Activated naive CD8-positive, alpha-beta T cell treated with anti-CD3 and anti-CD28 coated beads, Interleukin-2, amount 10 ng/mL, durations not matched to agents 7 days and 5 days (primary cell): ENCODE measurements around the gene CDH13. TPM values are rescaled to one million over a fixed set of nuclear protein-coding genes. Genes with fewer than 3 reads are reported as not detected.

Source experiments
- ATAC-seq: fragments of 150-1000 bp; cut with Tn5 transposase; one replicate; pipeline ENCODE4 v1.10.0; 2021; ENCODE audit warnings: low read depth, moderate library complexity
- POLR2A ChIA-PET: fragments of 350-600 bp; sonication (Branson Sonifier 250); formaldehyde crosslinking; loops from one replicate; lab custom pipeline; 2021; ENCODE audit warnings: antibody characterized with exemption; lab: Charles Lee
- DNase-seq: peaks from one replicate; pipeline ENCODE4 v3.0.0; 2021
- H3K27ac Mint-ChIP-seq: one replicate; pipeline ENCODE4 v1.8.0; 2022; ENCODE audit warnings: mild to moderate bottlenecking, mixed read lengths
- H3K27me3 Mint-ChIP-seq: one replicate; pipeline ENCODE4 v1.8.0; 2022; ENCODE audit warnings: mild to moderate bottlenecking, moderate library complexity, mixed read lengths
- H3K36me3 Mint-ChIP-seq: one replicate; pipeline ENCODE4 v1.8.0; 2021; ENCODE audit warnings: mild to moderate bottlenecking, mixed read lengths
- H3K4me1 Mint-ChIP-seq: one replicate; pipeline ENCODE4 v1.8.0; 2021; ENCODE audit warnings: mixed read lengths
- H3K4me3 Mint-ChIP-seq: one replicate; pipeline ENCODE4 v1.8.0; 2022; ENCODE audit warnings: mild to moderate bottlenecking, moderate library complexity, mixed read lengths
- H3K9me3 Mint-ChIP-seq: one replicate; pipeline ENCODE4 v1.8.0; 2021; ENCODE audit warnings: mixed read lengths
- total RNA-seq, 2 experiments: library from RNA; stranded (reverse); gene quantifications; one replicate each; pipeline ENCODE4 v1.2.3, GENCODE V29; 2021

CDH13 gene
- total RNA-seq, 2 experiments from 2014 or later, result not detected

GRCh38 chr16:82852388-82853008 lies 225.7 kb downstream of the CDH13 start:
- ATAC-seq (no peak), DNase-seq (no peak)
- H3K4me3 Mint-ChIP-seq, result no peak overlapping the region
- POLR2A ChIA-PET, result no interaction called here
- H3K27ac Mint-ChIP-seq, result no peak overlapping the region
- H3K4me1 Mint-ChIP-seq, result no peaks in the 10 kb centered on the region
- H3K9me3 Mint-ChIP-seq, result no peaks in the 10 kb centered on the region
- H3K36me3 Mint-ChIP-seq, result no peaks in the 10 kb centered on the region
- no peaks in the 10 kb centered on the region for H3K27me3 Mint-ChIP-seq

- Mint-ChIP-seq H3K4me1 (no peaks in the 10 kb centered on the region), H3K36me3 (no peaks in the 10 kb centered on the region), H3K27me3 (no peaks in the 10 kb centered on the region), H3K9me3 (no peaks in the 10 kb centered on the region), H3K4me3 (no peak overlapping the region), H3K27ac (no peak overlapping the region)
- no peak for DNase-seq
- POLR2A ChIA-PET, result no interaction called here
- ATAC-seq, result no peak
Measured at GRCh38 chr16:82855471-82855870, 228.7 kb downstream of the CDH13 start.

- ATAC-seq, result no peak
- Mint-ChIP-seq H3K4me1 (no peaks in the 10 kb centered on the region), H3K4me3 (no peak overlapping the region), H3K9me3 (peaks cover 3% of the 10 kb centered on the region), H3K27ac (no peak overlapping the region), H3K27me3 (no peaks in the 10 kb centered on the region), H3K36me3 (no peaks in the 10 kb centered on the region)
- DNase-seq, result no peak
- POLR2A ChIA-PET, result no interaction called here
Measured at GRCh38 chr16:82857693-82858365, 231.1 kb downstream of the CDH13 start.

- Mint-ChIP-seq H3K36me3 (no peaks in the 10 kb centered on the region), H3K4me1 (no peaks in the 10 kb centered on the region), H3K27me3 (no peaks in the 10 kb centered on the region), H3K9me3 (peaks cover 3% of the 10 kb centered on the region), H3K27ac (no peak overlapping the region), H3K4me3 (no peak overlapping the region)
- POLR2A ChIA-PET, result no interaction called here
- ATAC-seq (no peak), DNase-seq (no peak)
Measured at GRCh38 chr16:82859662-82860061, 232.9 kb downstream of the CDH13 start.

DNA sequence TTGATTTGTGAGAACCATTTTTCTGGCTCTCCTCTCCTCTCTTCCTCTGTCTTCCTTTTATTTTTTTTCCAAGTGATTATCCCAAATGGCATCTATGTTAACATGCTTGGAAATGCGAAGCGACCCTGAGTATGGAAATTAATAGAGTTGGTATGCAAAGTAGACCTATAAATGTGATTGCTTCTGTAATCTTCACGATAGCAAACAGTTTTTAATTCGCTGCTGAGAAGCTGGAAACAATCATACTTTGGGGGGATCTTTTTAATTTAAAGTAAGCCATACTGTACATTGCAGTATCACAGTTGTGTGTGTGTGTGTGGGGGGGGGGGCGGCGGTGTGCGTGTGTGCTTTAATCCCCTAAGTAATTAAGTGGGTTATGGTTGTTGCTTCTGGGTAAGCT lies 233.3 kb downstream of the CDH13 start:
- POLR2A ChIA-PET, result no interaction called here
- Mint-ChIP-seq H3K4me1 (no peaks in the 10 kb centered on the region), H3K9me3 (peaks cover 3% of the 10 kb centered on the region), H3K27ac (no peak overlapping the region), H3K27me3 (no peaks in the 10 kb centered on the region), H3K36me3 (no peaks in the 10 kb centered on the region), H3K4me3 (no peak overlapping the region)
- DNase-seq (no peak), ATAC-seq (no peak)

DNA sequence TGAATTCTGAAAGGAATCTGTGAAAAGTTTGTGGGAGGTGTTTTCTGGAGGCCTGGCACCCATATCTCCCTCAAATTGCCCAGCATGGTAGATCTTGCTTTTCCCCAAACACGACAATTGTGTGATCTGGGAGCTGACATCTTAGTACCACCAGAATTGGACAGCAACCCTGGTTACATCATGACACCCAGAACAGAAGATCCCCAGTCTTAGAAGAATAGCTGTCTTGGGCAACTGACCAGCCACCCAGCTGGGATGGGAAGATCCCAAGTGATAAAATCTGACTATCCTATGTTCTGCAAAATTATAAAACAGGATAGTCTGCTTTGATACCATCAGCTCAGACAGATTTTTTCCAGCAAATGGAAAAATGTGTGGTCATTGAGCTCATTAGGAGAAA lies 235.3 kb downstream of the CDH13 start:
- no peaks in the 10 kb centered on the region for H3K27me3 Mint-ChIP-seq
- no peaks in the 10 kb centered on the region for H3K36me3 Mint-ChIP-seq
- H3K9me3 Mint-ChIP-seq, result peaks cover 3% of the 10 kb centered on the region
- no peak overlapping the region for H3K27ac Mint-ChIP-seq
- no peaks in the 10 kb centered on the region for H3K4me1 Mint-ChIP-seq
- H3K4me3 Mint-ChIP-seq, result no peak overlapping the region
- ATAC-seq (no peak), DNase-seq (no peak)
- POLR2A ChIA-PET, result no interaction called here

GRCh38 chr16:82864332-82865040 lies 237.7 kb downstream of the CDH13 start:
- no peak overlapping the region for H3K4me3 Mint-ChIP-seq
- no peak overlapping the region for H3K27ac Mint-ChIP-seq
- no peaks in the 10 kb centered on the region for H3K36me3 Mint-ChIP-seq
- no peaks in the 10 kb centered on the region for H3K27me3 Mint-ChIP-seq
- no peak for DNase-seq
- H3K9me3 Mint-ChIP-seq, result peaks cover 3% of the 10 kb centered on the region
- no peak for ATAC-seq
- POLR2A ChIA-PET, result no interaction called here
- no peaks in the 10 kb centered on the region for H3K4me1 Mint-ChIP-seq

GRCh38 chr16:82865412-82865811 lies 238.6 kb downstream of the CDH13 start:
- Mint-ChIP-seq H3K27ac (no peak overlapping the region), H3K9me3 (peaks cover 4% of the 10 kb centered on the region)
- ATAC-seq, result no peak

GRCh38 chr16:82867485-82867884 lies 240.7 kb downstream of the CDH13 start:
- H3K27ac Mint-ChIP-seq, result no peak overlapping the region
- H3K4me3 Mint-ChIP-seq, result no peak overlapping the region
- peaks cover 2% of the 10 kb centered on the region for H3K9me3 Mint-ChIP-seq
- no peaks in the 10 kb centered on the region for H3K36me3 Mint-ChIP-seq
- POLR2A ChIA-PET, result no interaction called here
- H3K4me1 Mint-ChIP-seq, result no peaks in the 10 kb centered on the region
- ATAC-seq, result no peak
- H3K27me3 Mint-ChIP-seq, result no peaks in the 10 kb centered on the region
- DNase-seq, result no peak

More at GRCh38 chr16:82865412-82865811, 238.6 kb downstream of the CDH13 start:
- POLR2A ChIA-PET, result no interaction called here
- Mint-ChIP-seq H3K36me3 (no peaks in the 10 kb centered on the region), H3K27me3 (no peaks in the 10 kb centered on the region), H3K4me1 (no peaks in the 10 kb centered on the region), H3K4me3 (no peak overlapping the region)
- DNase-seq, result no peak

DNA sequence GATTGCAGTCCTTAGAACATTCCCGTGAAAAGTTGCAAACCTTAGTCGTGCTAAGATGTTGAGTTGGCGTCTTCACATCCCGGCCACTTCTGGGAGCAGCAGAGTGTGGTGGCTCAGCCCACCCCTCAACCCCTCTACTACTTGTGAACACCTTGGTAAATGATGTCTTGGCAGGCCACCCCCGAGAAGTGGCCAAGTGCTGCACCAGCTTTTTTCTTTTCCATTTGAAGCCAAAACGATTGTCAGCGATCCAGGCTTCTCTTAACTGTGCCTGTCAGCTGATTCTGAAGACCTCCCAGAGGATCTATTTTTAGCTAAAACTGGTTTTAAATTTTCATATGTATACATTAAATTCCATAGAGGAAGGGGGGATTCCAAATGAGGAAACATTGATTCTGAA lies 247.5 kb downstream of the CDH13 start:
- H3K4me1 Mint-ChIP-seq, result no peaks in the 10 kb centered on the region
- no peaks in the 10 kb centered on the region for H3K27me3 Mint-ChIP-seq
- no peak overlapping the region for H3K27ac Mint-ChIP-seq
- no peak for ATAC-seq
- DNase-seq, result no peak
- peaks cover 4% of the 10 kb centered on the region for H3K9me3 Mint-ChIP-seq
- POLR2A ChIA-PET, result no interaction called here
- H3K4me3 Mint-ChIP-seq, result no peak overlapping the region
- no peaks in the 10 kb centered on the region for H3K36me3 Mint-ChIP-seq

- POLR2A ChIA-PET, result no interaction called here
- DNase-seq, result no peak
- peaks cover 3% of the 10 kb centered on the region for H3K9me3 Mint-ChIP-seq
Measured at GRCh38 chr16:82874672-82875071, 247.9 kb downstream of the CDH13 start.

DNA sequence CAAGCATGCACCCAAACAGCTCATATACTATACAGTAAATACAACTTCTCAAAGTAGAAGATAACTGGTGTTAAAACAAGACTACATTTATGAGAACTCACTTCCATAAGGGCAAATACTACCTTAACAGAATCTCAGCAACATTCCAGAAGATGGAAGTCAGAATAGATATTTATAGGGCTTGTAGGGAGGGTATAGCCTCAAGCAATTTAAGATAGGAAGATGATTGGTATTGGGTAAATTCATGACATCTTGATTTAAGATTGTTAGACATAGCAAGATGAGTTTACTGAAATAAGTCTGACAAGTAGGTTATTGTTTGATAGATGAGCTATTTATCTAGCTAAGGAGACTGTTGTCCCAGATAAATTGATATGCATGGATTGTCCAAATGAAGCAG lies 250.2 kb downstream of the CDH13 start:
- peaks cover 2% of the 10 kb centered on the region for H3K9me3 Mint-ChIP-seq
- H3K4me3 Mint-ChIP-seq, result no peak overlapping the region
- DNase-seq (no peak), ATAC-seq (no peak)
- H3K27ac Mint-ChIP-seq, result no peak overlapping the region
- POLR2A ChIA-PET, result no interaction called here
- H3K4me1 Mint-ChIP-seq, result no peaks in the 10 kb centered on the region
- no peaks in the 10 kb centered on the region for H3K36me3 Mint-ChIP-seq
- no peaks in the 10 kb centered on the region for H3K27me3 Mint-ChIP-seq

More at GRCh38 chr16:82874672-82875071, 247.9 kb downstream of the CDH13 start:
- no peaks in the 10 kb centered on the region for H3K36me3 Mint-ChIP-seq
- no peak for ATAC-seq
- no peaks in the 10 kb centered on the region for H3K4me1 Mint-ChIP-seq
- no peak overlapping the region for H3K27ac Mint-ChIP-seq
- no peak overlapping the region for H3K4me3 Mint-ChIP-seq
- no peaks in the 10 kb centered on the region for H3K27me3 Mint-ChIP-seq

DNA sequence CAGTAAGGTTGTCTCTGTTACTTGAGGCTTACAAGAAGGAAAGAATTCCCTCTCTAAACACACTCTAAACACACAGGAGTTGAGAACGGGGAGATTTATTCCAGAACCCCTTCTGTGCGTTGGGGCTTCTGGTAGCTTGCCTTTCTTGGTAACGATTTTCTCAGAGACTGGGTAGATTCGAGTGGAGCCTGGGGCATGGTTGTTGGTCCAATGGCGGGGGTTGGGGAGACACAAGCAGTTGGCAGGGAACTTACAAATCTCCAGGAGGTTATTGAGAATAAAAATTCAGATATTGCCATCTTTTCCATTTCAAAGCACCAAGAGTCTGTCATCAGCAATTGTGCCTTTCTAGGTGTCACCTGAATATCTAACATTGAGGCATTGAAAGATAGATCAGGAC lies 251.7 kb downstream of the CDH13 start:
- Mint-ChIP-seq H3K27ac (no peak overlapping the region), H3K4me1 (no peaks in the 10 kb centered on the region), H3K27me3 (no peaks in the 10 kb centered on the region), H3K9me3 (peaks cover 2% of the 10 kb centered on the region), H3K4me3 (no peak overlapping the region), H3K36me3 (no peaks in the 10 kb centered on the region)
- DNase-seq, result no peak
- no peak for ATAC-seq
- POLR2A ChIA-PET, result no interaction called here

DNA sequence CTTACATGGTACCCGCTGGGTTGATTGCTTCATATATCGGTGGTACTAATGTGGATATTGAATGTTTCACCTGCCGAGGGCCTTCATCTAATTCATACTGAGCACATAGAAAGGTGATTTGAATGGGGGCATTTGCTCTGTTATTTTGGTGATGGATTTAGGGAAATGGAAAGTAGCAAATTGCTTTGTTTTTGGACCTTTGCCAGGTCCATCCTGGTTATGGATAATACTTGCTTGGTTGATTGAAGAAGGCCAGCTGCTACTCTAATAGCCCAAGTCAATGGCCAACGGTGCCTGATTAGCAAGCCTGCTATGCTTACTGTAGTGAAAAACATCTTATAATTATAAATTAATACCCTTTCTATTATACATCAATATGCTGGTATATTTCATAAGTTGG lies 253.6 kb downstream of the CDH13 start:
- Mint-ChIP-seq H3K27me3 (no peaks in the 10 kb centered on the region), H3K4me1 (no peaks in the 10 kb centered on the region), H3K27ac (no peak overlapping the region), H3K36me3 (no peaks in the 10 kb centered on the region), H3K4me3 (no peak overlapping the region), H3K9me3 (no peaks in the 10 kb centered on the region)
- ATAC-seq (no peak), DNase-seq (no peak)
- POLR2A ChIA-PET, result no interaction called here
